ENCODE results near the gene UCN.
"Not testable (repeated sequence)": the region's sequence is repeated elsewhere in the genome, so short reads cannot be mapped to it uniquely, and the experiment has no call there.

Gene UCN

DNA sequence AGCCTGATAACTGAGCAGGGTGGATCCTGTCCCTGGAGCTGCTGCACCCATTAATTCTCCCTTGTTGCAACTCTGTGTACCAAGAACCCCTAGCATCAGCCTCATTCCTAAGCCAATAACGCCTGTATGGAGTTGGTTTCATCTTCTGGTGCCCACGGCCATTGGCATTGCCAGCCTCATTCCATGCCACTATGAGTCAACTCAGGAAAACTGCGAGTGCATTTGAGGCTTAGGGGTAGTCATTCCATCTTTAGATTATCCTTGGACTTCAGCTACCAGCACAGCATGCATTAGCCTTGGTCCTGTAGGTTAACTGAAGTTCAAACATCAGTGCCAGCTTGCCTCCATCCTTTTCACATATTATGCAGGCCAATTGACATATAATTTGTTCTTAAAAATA, 27.4 kb downstream of the UCN start:
- TF ChIP-seq, protein P1, sequence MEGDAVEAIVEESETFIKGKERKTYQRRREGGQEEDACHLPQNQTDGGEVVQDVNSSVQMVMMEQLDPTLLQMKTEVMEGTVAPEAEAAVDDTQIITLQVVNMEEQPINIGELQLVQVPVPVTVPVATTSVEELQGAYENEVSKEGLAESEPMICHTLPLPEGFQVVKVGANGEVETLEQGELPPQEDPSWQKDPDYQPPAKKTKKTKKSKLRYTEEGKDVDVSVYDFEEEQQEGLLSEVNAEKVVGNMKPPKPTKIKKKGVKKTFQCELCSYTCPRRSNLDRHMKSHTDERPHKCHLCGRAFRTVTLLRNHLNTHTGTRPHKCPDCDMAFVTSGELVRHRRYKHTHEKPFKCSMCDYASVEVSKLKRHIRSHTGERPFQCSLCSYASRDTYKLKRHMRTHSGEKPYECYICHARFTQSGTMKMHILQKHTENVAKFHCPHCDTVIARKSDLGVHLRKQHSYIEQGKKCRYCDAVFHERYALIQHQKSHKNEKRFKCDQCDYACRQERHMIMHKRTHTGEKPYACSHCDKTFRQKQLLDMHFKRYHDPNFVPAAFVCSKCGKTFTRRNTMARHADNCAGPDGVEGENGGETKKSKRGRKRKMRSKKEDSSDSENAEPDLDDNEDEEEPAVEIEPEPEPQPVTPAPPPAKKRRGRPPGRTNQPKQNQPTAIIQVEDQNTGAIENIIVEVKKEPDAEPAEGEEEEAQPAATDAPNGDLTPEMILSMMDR (IDR thresholded peaks at IDR 0.05; ENCODE audit: insufficient read depth, low read length, poor library complexity, severe bottlenecking), result no peak
- Histone ChIP-seq H3K36me3 (ENCODE audit: control insufficient read depth, insufficient read depth, low read length) (no peaks in the 10 kb centered on the region), H3K4me3 (replicated peaks; ENCODE audit: low read depth, low read length) (no peak overlapping the region), H3K27me3 (replicated peaks; ENCODE audit: control insufficient read depth, insufficient read depth, low read length) (peaks cover 3% of the 10 kb centered on the region)
- DNase-seq (ENCODE audit: extremely low read depth, insufficient read length), result no peak

DNA sequence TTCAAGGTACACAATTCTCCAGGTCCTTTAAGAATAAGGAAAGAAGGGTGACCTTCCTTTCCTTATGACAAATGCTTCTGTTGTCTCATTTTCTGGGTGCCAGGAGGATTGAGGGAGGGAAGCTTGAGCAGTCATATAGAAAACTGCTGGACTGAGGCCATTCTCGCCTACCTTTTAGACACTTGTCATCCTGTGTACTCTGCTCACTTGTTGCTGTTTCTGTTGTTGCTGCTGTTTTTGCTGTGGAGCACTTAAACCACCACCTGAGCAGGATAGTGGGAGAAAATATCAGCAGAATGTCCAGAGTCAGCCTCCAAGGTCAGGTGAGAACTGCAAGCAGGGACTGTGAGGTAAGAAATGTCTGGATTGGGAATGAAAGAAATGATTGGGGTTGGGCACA, 30.2 kb downstream of the UCN start:
- no peak for DNase-seq (ENCODE audit: extremely low read depth, insufficient read length)
- no peak overlapping the region for H3K4me3 ChIP-seq (replicated peaks; ENCODE audit: low read depth, low read length)
- TF ChIP-seq, protein P1 (IDR thresholded peaks at IDR 0.05; ENCODE audit: insufficient read depth, low read length, poor library complexity, severe bottlenecking), result no peak
- H3K27me3 ChIP-seq (replicated peaks; ENCODE audit: control insufficient read depth, insufficient read depth, low read length), result peaks cover 3% of the 10 kb centered on the region
- H3K36me3 ChIP-seq (ENCODE audit: control insufficient read depth, insufficient read depth, low read length), result no peaks in the 10 kb centered on the region

DNA sequence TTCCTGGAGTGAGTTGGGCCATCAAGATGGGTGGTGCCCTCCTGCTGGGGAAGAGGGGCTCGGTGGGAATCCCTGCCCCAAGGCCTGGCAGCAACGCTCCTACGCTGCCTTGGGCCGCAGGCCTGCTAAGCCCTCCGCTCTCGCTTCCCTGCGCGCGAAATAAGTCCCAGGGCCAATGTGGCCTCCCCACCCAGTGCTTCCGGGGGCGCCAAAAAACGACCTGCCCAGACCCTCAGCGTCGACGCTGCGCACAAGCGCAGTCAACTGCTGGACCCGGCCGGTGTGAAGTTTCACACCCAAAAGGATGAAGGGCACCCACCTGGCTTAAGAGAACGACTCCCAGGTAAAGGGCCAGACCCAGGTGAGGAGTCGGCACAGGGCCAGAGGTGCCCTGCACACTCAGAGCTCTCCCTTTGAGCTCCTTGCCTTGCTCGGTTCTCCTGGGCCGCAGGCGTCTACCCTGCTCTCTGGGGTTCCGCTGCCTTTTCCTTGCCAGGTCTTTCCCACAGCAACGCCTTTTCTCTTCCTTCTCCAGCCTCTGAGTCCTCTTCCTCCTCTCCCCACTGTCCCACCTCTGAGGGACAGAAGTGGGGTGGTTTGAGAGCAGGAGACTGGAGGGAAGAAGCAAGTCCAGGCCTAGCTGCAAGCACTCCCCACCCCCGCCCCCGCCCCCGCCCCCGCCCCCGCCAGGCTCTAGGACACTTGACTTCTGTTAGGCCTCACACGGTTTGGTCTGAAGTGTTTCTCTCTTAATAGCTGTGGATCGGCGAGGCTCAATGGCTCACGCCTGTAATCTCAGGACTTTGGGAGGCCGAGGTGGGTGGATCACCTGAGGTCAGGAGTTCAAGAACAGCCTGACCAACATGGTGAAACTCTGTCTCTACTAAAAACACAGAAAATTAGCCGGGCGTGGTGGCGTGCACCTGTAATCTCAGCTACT, 32.8 kb downstream of the UCN start, which contains the start of gene DNAJC5G:
DNAJC5G (plus strand) TSS at position 223 of the 940 bp plus-strand sequence. CDS start 1,296 bp downstream, outside the sequence.
- TF ChIP-seq, protein P1 (IDR thresholded peaks at IDR 0.05; ENCODE audit: insufficient read depth, low read length, poor library complexity, severe bottlenecking), result no peak
- no peak for DNase-seq (ENCODE audit: extremely low read depth, insufficient read length)
- Histone ChIP-seq H3K27me3 (replicated peaks; ENCODE audit: control insufficient read depth, insufficient read depth, low read length) (no peaks in the 10 kb centered on the region), H3K4me3 (replicated peaks; ENCODE audit: low read depth, low read length) (no peak within 1 kb of the TSS), H3K36me3 (ENCODE audit: control insufficient read depth, insufficient read depth, low read length) (no peaks in the 10 kb centered on the region)

DNA sequence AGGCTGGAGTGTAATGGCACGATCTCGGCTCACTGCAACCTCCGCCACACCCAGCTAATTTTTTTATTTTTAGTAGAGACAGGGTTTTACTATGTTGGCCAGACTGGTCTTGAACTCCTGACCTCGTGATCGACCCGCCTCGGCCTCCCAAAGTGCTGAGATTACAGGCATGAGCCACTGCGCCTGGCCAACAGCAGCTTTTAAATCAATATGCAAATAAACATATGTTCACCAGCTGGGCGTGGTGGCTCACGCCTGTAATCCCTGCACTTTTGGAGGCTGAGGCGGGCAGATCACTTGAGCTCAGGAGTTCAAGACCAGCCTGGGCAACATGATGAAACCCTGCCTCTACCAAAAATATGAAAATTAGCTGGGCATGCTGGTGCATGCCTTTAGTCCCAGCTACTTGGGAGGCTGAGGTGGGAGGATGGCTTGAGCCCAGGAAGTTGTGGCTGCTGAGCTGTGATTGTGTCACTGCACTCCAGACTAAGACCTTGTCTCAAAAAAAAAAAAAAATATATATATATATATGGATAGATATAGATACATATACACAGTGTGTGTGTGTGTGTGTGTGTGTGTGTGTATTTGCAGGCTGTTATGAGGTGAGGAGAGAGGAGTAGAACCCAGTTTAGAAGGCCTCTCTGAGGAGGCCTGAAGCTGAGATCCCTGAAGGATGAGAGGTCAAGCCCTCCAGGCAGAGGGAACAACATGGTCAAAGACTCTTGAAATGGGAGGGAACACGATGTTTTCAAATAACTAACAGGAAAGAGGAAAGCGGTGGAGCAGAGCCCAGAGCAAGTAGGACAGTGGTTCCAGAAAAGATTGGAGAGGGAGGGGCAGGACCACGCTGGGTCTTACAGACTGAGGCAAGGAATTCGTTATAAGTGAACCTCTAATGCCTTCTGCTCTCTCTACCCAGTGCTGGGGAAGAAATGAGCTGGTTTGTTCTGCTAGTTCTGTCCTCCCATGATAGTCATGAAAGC, 35.4 kb downstream of the UCN start:
- DNase-seq (ENCODE audit: extremely low read depth, insufficient read length); H3K4me3 ChIP-seq (replicated peaks; ENCODE audit: low read depth, low read length); H3K27me3 ChIP-seq (replicated peaks; ENCODE audit: control insufficient read depth, insufficient read depth, low read length); H3K36me3 ChIP-seq (ENCODE audit: control insufficient read depth, insufficient read depth, low read length): not testable (repeated sequence)

DNA sequence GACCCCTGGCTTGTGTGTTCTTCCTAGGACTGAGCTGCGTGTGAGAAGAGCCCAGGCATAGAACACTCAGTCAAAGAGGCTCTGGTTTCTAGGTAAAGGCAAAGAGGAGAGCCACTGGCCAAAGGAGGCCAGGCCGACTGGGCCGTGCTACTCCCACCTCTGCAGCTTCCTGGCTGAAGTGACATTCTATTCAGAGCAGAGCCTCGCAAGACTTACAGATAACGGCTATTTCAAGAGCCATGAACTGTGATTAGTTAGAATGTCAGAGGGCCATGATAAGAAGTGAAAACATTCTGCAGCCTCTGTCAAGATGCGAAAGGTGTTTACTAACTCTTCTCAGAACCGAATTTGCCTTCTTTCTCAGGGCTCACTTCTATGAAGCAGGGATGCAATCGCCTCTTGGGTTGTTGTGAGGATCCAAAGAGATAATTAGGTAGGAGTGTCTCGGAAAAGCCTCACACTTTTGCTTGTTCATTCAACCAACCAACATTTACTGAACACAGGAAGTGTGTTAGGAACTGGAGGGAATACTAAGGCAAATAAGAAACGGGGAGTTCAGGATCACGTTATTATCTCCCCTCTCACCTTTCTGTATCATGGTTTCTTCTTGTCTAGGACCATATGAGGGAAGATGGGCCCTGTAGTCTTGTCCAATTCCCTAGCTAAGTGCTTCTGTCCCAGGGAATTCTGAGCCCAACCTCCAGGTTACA, 36.5 kb downstream of the UCN start:
- no peak for DNase-seq (ENCODE audit: extremely low read depth, insufficient read length)
- Histone ChIP-seq H3K27me3 (replicated peaks; ENCODE audit: control insufficient read depth, insufficient read depth, low read length) (no peaks in the 10 kb centered on the region), H3K4me3 (replicated peaks; ENCODE audit: low read depth, low read length) (no peak overlapping the region), H3K36me3 (ENCODE audit: control insufficient read depth, insufficient read depth, low read length) (no peaks in the 10 kb centered on the region)
- TF ChIP-seq, protein P1 (IDR thresholded peaks at IDR 0.05; ENCODE audit: insufficient read depth, low read length, poor library complexity, severe bottlenecking), result no peak
